GM21447 (cell line): ENCODE measurements around the gene NOTUM.

Source experiments
- ATAC-seq: cut with Tn5 transposase; IDR thresholded peaks from one replicate; pipeline ENCODE4 v1.9.1; 2021; ENCODE audit not compliant: unreplicated experiment

NOTUM gene

DNA sequence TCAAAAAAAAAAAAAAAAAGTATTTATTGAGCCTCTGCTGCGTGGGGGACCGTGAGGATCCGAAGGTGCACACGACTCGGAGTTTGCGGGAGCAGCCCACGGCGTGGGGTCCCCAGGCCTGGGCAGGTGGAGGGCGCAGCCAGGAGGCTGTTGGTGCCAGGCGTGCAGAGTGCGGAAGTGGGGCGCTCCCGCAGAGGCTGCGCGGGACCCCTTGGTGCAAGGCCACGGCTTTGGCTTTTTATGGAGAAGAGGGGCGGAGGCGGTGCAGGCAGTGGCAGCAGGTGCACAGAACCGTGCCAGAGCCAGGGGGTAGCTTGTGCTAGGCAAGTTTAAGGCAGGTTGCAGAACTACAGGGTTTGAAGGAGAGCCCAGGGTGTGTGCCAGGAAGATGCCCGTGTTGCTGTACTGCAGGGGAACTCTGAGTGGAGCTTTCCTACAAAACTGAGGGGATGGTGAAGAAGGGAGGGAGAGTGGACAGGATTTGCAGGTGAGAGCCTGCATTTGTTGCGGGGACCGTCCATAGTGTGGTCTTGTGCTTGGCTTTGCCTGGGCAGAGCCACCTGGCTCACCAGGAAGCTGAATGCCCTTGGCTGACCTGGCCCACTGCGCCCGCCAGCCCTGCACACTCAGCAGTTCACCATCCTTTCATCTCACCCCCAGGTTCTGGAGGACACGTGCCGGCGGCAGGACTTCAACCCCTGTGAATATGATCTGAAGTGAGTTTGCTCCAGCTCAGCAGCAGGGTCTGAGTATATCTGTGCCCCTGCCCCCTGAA lies 17.7 kb upstream of the NOTUM start:
- ATAC-seq: no peak

DNA sequence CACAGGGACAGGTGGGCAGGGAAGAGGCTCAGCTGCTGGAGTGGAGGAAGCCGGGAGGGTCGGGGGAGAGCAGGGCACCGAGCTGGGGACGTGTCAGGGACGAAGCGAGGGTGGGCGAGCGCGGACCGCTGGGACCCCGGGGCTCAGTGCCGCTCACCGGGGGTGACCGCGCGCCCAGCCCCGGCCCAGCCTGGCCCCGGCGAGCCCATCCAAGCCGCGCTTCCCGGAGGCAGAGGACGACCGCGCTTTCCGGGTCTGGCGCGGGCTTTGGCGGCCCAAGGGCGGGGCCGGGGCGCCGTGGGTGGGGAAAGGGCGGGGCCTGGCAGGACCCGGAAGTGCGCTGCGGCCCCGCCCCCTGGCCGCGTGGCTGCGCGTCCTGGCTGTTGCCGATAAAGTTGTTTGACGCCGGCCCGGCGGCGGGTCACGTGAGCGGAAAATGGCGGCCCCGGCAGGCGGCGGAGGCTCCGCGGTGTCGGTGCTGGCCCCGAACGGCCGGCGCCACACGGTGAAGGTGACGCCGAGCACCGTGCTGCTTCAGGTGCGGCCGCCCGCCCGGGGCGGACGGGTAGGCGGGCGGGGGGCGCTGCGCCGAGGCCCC lies 16.3 kb upstream of the NOTUM start, which contains the start of gene ASPSCR1:
Gene ASPSCR1, plus strand, starts transcription at position 419 of the 598 bp plus-strand sequence. Its CDS starts 18 bp downstream, at position 437.
- peak; percentile 76 for ATAC-seq

DNA sequence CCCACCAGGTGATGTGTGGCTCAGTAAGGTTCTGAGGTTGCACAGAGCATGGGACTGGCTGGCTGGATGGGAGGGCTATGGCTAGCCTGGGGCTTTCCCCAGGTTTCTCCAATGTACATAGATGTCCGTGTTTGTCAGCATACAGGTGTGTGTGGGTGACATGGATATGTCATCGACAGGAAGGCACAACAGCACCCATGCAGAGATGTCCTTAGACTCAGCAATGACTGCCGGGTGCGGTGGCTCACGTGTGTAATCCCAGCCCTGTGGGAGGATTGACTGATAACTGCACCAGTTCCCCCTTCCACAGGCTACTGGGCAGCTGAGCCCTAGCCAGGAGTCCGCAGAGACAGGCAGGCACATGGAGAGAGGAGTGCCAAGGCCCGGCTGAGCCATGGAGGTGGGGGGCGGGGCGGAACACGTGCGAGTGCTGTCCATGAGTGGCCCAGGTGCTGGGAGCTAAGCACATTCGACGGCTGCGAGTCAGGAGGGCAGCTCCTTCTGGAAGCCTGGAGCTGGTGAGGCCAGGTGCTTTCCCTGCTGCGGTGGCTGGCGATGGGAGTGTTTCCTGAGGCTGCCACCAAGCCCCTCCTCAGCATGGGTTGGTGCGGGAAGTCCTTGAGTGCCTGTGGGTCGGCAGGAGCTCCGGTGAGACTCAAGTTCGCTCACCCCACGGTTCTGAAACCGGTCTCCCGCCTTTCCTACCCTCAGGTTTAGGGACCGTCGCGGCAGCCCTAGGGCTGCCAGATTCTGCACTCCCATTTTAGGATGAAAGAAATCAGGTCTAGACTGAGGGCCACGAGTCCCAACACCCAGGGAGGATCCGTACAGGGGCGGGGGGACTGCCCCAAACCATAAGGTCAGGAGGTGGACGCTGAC lies 15.6 kb upstream of the NOTUM start:
- ATAC-seq: peak; percentile 25

DNA sequence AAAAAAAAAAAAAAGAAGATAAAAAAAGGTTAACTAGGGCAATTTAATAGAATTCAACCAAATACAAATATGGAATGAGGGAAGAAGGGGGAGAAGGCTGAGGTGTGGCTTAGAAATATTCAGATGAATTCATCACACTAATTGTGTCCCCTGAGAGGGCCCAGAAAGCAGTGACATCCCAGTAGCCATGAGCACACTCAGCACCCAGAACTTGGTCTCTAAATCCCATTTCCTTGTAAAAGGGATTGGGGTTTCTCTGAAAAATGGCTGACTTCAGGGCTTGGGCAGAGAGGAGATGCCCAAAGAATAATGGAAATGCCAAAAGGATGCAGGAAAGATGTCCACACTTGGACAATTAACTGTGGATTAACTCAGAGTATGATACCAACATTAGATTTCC lies 12.4 kb upstream of the NOTUM start:
- no peak for ATAC-seq

DNA sequence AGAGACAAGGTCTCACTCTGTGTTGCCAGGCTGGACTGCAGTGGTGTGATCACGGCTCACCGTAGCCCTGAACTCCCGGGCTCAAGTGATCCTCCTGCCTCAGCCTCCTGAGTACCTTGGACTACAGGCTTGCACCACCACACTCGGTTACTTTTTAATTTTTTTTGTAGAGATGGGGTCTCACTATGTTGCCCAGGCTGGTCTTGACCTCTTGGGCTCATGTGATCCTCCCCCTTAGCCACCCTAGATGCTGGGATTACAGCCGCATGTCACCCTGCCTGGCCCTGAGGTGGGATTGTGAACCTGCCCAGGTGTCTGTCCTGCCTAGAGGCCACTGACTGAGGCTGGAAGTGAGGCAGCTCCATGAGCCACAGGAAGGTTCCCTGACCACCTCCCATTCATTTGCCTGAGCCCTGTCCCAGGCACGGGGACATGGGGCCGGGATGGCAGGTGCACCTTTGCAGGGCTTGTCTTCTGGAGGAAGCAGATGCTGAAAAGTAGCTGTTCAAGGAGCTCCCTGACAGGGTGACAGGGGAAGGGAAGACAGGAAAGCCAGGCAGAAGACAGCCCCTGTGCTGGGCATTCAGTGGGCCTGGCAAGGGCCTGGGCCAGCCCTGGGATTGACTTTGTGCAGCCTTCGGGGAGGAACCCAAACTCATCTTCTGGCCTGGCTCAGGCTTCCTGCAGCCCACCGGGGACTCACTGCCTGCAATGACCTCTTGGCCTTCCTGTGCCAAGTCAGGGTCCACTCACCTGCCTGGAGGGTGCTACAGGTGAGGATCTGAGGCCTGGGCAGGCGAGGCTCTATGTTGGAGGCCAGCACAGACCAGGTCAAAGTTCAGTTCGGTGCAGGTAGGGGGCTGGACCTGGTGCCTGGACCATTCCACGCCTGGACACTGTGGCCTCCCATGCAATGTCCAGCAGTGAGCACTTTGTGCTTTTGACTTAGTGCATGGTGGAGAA lies 8.1 kb upstream of the NOTUM start:
- no peak for ATAC-seq

DNA sequence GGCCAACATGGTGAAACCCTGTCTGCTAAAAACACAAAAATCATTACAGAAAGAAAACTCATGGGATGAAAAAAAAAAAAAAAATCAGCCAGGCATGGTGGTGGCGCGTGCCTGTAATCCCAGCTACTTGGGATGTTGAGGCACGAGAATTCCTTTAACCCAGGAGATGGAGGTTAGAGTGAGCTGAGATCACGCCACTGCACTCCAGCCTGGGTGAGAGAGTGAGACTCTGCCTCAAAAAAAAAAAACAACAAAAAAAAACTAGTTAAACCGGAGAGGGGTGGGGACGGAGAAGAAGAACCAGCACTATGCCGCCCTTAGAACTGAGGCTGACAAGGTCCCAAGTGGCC lies 7.4 kb upstream of the NOTUM start:
- no peak for ATAC-seq

DNA sequence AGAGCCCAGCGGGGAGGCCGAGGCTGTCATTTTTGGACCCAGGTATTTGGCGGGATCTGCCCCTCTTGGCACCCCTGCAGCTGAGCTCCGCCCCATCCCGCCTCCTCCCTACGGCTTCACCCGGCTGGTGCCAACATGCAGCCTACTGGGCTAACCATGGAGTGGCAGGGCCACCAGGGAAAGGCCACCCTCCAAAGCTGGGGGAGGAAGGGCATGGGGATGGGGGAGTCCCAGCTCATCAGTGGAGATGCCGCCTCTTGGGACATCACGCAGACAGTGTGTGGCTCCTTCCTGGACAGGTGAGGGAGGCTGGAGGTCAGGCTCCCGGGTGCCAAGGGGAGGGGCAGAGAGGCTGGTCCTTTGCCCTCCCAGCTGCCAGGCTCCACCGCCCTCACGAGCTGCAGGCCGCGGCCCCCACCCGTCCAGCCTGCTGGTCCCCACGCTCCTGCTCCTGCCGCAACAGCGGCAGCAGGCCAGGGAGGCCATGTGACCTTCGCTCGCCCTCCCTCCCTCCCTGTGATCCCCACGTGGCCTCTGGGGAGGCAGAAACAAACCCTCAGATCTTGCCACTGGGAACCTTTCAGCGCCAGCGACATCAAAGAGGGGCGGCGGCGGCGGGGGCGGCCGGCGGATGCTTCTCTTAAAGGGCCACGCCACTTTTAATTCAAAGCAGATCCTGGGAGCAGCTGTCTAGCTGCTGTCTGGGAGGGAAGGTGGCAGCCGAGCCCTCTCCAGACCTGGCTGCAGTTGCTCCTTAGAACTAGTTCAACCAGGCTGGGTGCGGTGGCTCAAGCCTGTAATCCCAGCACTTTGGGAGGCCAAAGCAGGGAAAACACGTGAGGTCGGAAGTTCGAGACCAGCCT lies 6.8 kb upstream of the NOTUM start:
- no peak for ATAC-seq

DNA sequence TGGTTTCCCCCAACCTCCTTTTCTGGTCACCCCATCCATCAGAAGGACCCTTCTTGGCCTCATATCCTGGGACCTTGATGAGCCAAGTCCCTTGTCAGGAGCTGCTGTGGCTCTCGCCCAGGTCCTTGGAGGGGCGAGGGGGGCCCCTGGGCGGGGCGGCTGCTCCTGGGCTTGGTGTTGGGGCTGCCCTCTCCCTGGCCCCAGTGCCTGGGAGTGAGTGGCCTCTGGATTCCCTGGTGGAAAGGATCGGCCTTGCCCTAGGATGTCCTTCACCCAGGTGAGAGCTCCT lies 6.2 kb upstream of the NOTUM start:
- no peak for ATAC-seq

DNA sequence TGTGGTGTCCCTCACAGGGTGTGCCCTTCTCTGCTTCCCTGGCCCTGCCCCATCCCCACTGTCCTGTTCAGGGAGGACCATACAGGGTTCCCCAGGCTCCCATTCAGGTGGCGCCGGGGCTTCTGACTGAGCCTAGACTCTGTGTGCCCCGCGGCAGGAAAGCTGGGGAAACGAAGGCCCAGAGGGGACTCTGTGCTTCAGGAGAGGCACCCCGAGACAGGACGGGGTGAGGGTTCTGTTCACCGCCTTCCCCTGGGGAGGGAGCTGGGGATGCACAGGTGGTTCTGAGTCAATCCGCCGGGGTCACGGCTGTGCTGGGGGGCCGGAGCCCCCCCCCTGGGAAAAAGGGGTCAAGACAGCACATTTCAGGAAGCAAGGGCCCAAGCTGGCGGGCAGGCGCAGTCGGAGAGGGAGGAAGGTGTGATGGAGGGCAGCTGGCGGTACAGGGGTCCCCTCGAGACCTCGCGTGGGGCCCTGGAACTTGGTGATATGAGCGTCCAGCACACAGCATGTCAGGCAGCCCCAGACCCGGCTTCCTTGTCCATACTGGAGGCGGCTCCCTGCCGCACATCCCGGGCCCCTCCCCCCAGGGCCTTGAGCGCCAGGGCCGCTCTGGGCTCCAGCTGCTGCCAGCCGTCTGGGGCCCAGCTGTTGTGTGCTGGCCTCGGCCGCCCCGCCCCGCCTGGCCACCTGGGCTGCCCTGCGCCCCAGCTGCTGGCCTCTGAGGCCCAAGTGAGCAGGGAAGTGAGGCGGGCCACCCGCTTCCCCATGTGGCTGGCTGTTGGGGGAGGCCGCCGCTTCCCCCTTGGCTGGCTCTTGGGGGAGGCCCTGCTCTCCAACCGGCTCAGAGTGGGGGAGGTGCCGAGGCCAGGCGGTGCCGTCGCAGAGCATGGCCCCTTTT lies 5.6 kb upstream of the NOTUM start:
- no peak for ATAC-seq

DNA sequence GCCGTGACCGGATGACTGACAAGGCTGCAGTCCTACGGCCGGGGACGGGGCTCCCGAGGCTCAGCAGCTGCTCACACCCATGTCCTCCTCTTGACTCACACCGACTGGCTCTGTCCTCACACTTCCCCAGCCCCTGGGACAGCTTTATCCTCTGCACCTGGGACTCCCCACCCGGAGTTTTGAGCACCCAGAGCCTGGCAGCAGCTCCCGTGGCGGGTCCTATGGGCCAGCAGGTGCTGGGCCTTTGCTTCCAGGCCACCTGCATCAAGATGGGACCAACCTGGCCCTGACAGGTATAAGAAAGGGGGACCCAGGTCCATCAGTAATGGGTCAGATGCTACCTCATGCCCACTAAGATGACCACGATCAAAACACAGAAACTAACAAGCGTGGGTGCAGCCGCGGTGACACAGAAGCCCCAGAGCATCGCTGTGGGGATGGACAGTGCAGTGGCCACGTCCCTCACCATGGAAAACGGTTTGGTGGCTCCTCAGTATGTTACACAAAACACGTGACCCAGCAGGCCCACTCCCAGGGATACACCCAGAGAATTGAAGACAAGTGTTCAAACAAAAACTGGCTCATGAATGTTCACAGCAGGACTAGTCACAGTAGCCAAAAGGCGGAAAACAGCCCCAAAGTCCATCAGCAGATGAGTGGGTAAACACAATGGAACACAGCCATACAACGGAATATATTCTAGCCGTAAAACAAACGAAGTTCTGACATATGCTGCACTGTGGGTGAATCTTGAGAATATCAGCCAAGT lies 3.3 kb upstream of the NOTUM start:
- ATAC-seq: no peak

DNA sequence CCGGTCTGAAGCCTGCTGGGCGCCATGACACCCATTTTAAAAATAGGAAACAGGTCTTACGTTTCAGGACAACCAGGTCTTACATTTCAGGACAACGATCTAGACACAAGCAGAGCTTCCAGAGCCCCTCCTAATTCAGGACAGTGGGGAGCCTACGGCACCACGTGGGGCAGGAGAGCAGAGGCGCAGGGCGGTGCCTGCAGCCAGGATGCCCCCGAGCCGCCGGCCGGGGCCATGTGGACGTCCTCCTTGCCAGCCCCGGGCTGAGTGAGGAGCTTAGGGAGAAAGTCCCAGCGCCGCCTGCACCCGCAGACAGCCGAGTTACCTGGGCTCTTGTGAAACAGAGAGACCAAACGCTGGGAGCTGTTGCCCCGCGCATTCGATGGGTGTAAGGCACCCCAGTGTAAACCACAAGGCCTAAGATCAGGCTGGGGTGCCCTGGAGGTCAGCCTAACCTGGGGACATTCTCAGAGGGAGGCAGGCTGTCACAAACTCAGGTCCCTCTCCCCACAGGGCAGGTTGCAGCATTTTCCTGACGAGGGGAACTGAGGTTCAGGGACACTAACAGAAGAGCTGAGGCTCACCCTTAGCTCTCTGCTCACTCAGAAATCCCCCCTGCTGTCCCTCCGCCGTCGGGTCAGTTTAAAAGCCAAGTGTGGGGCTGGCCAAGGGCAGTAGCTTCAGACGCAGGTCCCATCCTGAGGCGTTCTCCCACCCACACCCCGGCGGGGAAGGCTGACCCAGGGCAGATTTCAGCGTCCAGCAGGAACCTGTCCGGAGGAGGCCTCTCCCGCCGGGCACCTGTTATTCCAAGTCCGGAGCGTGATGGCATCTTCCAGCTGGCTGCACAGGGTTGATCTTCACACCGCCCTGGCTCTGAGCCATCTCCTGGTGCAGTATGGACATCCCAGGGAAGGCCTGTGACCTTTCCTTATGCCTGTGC lies 1.8 kb upstream of the NOTUM start:
- ATAC-seq: no peak

DNA sequence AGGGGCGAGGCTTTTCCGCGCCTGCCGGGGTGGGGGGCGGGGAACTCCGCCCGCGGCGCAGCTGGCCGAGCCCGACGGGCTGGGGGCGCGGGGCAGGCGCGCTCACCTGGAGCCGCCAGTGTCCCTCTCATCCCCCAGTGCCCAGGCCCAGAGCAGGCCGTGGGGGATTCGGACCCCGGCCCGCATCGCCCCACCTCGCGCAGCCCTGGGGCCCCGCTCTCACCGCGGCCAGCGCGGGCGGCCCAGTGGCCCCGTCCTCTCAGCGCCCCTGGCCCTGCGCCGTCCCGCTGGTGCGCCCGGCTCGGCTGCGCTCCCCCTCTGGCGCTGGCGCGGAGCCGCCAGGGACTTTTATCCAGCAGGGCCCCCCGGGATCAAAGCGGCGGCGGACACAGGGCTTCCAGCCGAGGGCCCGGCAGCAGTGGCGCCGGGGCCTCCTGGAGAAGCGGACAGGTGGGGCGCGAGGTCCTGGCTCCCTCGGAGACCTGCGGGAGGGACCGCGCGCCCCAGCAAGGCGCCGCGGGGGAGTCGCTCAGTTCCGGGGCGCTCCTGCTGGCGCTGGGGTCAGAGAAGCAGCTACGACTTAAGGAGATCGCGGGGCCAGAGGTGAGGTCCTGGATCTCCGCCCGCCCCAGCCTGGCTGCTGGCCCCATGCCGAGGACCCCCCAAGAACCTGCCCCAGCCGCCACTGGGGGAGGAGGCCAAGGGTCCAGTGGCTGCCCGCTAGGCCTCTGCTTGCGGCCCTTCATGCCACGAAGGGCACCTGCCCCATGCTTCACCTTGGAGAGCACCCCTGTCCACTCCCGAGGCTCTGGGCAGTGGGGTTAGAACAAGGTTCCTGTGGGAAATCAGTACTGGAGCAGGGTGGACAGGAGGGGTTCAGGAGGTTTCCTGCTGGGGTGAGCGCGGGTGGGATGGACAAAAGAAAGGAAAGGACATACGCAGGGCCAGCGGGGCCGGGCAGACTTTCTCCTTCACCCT lies 823 bp upstream of the NOTUM start:
- ATAC-seq: no peak

DNA sequence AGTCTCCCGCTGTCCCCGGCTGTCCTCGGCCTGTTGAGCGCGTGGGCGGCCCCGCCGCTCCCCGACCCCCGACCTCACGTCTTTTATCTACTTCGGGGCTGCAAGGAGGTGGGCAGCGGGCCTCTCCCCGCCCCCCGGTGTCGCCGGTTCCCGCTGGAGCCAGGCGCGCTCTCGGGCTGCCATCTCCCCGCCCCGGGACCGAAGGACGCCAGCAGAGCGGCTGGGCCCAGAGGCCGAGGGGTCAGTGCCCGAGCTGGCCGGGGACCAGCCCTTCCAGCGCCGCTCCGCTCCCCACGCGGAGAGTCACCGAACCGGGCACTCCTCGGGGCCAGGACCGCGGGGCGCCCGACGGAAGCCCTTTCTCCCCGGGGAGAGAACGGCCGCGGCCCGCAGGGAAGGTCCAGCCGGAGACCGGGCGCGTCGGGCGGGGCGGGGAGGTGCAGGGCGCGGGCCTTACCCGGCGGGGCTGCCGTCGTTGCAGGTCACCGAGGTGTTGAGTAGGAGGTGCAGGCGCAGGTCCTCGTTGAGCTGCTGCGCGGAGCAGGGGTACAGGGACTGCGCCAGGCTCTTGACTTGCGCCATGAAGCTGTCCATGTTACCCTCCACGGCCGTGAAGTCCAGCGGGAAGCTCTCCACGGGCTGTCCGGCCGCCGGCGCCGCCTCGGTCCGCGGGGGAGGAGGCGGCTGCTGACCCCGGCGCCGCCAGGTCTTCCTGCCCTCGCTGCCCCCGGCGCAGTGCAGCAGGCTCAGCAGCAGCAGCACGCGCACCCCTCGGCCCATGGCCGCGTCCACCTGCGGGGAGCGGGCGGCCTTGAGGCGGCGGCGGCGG lies 643 bp downstream of the NOTUM start:
- ATAC-seq: no peak

DNA sequence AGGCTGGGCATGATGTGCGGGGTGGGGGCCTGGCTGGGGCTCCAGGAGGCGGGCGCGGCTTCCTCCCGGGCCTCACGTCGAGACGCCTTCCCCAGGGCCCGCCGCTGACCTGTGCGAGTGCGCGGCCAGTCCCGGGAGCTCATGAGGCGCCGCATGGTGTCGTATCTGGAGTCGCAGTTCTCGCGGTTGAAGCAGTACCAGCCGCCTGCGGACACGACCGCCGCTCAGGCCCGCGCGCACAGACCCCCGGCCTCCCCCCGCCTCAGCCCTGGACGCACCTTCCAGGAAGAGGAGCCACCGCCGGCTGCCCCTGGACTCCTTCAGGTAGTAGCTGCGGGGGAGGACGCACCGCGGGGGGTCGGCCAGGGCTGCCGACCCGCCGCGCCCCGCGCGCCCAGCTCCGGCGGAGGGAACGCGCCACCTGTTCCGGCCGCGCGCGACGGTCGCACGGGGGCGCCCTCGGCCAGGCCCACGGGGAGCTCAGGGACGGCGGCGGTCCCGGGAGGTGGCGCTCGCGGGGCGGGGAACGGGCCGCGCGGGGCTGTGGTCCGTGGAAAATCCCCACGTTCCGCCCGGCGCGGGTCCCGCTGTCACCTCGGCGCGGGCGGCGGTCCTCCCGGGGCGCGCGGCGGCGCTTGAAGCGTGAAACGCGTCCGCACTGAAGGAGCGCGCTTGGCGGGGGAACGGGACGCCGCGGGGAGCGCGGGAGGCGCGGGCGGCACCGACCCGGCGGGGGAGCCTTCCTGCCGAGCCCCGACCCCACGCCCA lies 1.4 kb downstream of the NOTUM start:
- ATAC-seq: no peak
